Type B pancreatic cell (in vitro differentiated cells): Measurements from ENCODE around the gene ELOVL3. TPM values are rescaled to one million over a fixed set of nuclear protein-coding genes. Genes with fewer than 3 reads are reported as not detected.

Source experiments
- DNase-seq: peaks from one replicate; pipeline ENCODE4 v3.0.0; 2021; ENCODE audit warnings: mixed read lengths; ENCODE audit not compliant: unreplicated experiment; ENCODE audit errors: extremely low spot score
- H3K27ac Mint-ChIP-seq: 2 replicates; pipeline ENCODE4 v1.8.0; 2021; ENCODE audit warnings: mild to moderate bottlenecking, mixed read lengths
- H3K27me3 Mint-ChIP-seq: 2 replicates; pipeline ENCODE4 v1.8.0; 2021; ENCODE audit warnings: mixed read lengths
- H3K36me3 Mint-ChIP-seq: 2 replicates; pipeline ENCODE4 v1.8.0; 2021; ENCODE audit warnings: mixed read lengths
- H3K4me1 Mint-ChIP-seq: one replicate; pipeline ENCODE4 v1.8.0; 2021; ENCODE audit warnings: mixed read lengths; ENCODE audit not compliant: unreplicated experiment
- H3K4me3 Mint-ChIP-seq: 2 replicates; pipeline ENCODE4 v1.8.0; 2021; ENCODE audit warnings: mild to moderate bottlenecking, mixed read lengths
- H3K9me3 Mint-ChIP-seq: 2 replicates; pipeline ENCODE4 v1.8.0; 2021; ENCODE audit warnings: mixed read lengths
- total RNA-seq: library from RNA; stranded (reverse); gene quantifications from 2 replicates; pipeline ENCODE4 v1.2.1, GENCODE V29; 2021; ENCODE audit warnings: low replicate concordance
- TF ChIP-seq, protein P1 (sequence below): fragments of 200-600 bp; sonication (generic); conservative IDR thresholded peaks from 2 replicates; pipeline ENCODE4 v1.5.0; 2021; ENCODE audit warnings: antibody characterized with exemption, mild to moderate bottlenecking

The ELOVL3 gene
- total RNA-seq, 1 donor from 2014 or later: 0.22 TPM

DNA sequence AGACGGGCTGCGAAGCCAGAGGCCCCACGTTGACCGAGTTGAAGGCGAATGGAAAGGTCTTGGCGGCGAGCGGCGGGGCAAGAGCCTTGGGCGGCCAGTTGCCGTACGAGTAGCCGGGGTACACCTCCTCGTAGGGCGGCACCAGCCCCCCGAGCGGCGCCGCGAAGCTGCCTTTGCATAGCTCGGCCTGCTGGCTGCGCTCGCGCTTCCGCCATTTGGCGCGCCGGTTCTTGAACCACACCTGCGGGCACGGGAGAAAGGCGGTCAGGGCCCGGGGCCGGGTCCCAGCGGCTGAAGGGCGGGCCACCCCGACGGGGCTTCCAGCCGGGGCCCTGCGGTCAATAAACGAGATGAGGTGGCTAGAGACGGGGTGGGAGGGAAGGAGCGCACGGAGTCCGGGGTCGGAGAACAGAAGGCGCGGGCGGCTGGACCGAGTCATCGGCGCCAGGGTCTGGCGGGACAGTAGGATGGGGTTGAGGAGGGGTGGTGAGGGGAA lies 4.8 kb downstream of the ELOVL3 start:
- TF ChIP-seq, protein P1, sequence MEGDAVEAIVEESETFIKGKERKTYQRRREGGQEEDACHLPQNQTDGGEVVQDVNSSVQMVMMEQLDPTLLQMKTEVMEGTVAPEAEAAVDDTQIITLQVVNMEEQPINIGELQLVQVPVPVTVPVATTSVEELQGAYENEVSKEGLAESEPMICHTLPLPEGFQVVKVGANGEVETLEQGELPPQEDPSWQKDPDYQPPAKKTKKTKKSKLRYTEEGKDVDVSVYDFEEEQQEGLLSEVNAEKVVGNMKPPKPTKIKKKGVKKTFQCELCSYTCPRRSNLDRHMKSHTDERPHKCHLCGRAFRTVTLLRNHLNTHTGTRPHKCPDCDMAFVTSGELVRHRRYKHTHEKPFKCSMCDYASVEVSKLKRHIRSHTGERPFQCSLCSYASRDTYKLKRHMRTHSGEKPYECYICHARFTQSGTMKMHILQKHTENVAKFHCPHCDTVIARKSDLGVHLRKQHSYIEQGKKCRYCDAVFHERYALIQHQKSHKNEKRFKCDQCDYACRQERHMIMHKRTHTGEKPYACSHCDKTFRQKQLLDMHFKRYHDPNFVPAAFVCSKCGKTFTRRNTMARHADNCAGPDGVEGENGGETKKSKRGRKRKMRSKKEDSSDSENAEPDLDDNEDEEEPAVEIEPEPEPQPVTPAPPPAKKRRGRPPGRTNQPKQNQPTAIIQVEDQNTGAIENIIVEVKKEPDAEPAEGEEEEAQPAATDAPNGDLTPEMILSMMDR: peak; percentile 32
- H3K27me3 Mint-ChIP-seq: peaks cover 97% of the 10 kb centered on the region
- H3K4me1 Mint-ChIP-seq: peaks cover 10% of the 10 kb centered on the region
- H3K4me3 Mint-ChIP-seq: peak overlapping the region; percentile 69
- no peak for DNase-seq
- no peaks in the 10 kb centered on the region for H3K9me3 Mint-ChIP-seq
- no peak overlapping the region for H3K27ac Mint-ChIP-seq
- H3K36me3 Mint-ChIP-seq: no peaks in the 10 kb centered on the region

GRCh38 chr10:102231357-102232318 lies 5.5 kb downstream of the ELOVL3 start:
- Mint-ChIP-seq H3K4me3 (peak overlapping the region; percentile 41), H3K27me3 (peaks cover 97% of the 10 kb centered on the region), H3K4me1 (peaks cover 6% of the 10 kb centered on the region), H3K36me3 (no peaks in the 10 kb centered on the region), H3K27ac (no peak overlapping the region), H3K9me3 (no peaks in the 10 kb centered on the region)
- peak; percentile 75 for DNase-seq
- TF ChIP-seq, protein P1: peak; percentile 77

DNA sequence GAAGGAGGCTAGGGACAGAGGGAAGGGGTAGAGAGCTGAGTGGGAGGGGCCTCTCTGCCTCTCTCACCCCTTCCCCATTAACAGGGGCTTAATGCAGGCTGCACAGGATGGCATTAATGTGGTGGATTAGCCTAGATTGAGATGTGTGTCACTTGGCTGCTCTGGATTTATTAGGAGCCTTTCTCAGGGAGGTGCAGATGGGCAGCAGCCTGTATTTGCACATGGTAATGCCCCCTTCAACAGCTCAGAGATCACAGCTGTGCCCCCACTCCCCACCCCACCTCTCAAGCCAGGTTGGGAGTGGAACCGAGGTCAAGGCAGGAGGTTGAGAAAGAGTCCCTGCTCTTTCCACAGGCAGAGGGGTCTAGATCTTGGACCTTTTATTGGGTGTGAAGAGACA lies 7.9 kb downstream of the ELOVL3 start:
- H3K4me3 Mint-ChIP-seq: no peak overlapping the region
- TF ChIP-seq, protein P1: no peak
- peaks cover 6% of the 10 kb centered on the region for H3K4me1 Mint-ChIP-seq
- H3K27me3 Mint-ChIP-seq: peaks cover 95% of the 10 kb centered on the region
- no peaks in the 10 kb centered on the region for H3K36me3 Mint-ChIP-seq
- no peak overlapping the region for H3K27ac Mint-ChIP-seq
- no peak for DNase-seq
- no peaks in the 10 kb centered on the region for H3K9me3 Mint-ChIP-seq

DNA sequence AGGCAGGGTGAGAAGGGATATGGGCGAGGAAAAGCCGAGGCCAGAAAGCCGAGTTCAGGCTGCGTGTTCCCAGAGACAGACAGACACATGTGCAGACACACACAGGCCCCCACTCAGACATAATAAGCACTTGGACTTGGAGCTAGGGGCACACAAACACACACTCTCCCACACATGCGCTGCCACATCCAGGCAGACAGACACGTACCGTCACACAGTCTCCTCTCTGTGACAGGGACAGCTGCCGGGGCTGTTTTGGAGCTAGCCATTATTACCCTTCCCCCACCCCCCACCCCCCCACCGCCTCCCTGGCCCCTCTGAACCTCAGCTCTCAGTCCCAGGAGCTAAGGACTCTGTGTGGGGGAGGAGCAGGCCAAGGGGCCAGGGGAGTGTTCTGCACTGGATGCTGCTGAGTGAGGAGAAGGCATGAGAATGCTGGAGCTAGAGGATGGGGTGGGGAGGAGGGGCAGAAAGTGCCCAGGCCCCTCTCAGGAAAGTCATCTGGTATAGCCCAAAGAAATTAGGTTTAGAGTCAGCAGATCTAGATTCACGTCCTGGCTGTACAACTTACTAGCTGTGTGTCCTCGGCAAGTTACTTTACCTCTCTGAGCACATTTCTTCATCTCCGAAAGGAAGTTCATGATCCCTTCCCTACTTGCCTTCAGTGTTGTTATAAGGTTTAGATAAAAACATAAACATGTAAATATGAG lies 8.9 kb downstream of the ELOVL3 start:
- Mint-ChIP-seq H3K36me3 (no peaks in the 10 kb centered on the region), H3K27me3 (peaks cover 95% of the 10 kb centered on the region), H3K9me3 (no peaks in the 10 kb centered on the region), H3K4me1 (peaks cover under 1% of the 10 kb centered on the region), H3K4me3 (no peak overlapping the region), H3K27ac (no peak overlapping the region)
- TF ChIP-seq, protein P1: no peak
- no peak for DNase-seq

DNA sequence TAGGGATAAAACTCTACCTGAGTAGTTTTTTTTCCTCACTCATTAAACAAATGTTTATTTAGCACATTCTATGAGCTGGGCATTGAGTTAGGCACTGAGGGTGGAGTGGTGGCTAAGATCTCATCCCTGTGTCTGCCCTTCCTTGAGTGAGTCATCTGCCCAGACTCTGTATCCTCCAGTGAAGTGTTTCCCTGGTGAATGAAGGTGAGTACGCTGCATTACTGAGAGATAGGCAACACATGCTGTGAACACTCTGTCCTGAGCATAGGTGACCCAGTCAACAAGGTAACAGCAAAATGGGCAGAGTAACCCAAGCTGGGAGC lies 9.5 kb downstream of the ELOVL3 start:
- peaks cover 95% of the 10 kb centered on the region for H3K27me3 Mint-ChIP-seq
- H3K27ac Mint-ChIP-seq: no peak overlapping the region
- no peaks in the 10 kb centered on the region for H3K9me3 Mint-ChIP-seq
- no peaks in the 10 kb centered on the region for H3K4me1 Mint-ChIP-seq
- DNase-seq: no peak
- TF ChIP-seq, protein P1: no peak
- no peak overlapping the region for H3K4me3 Mint-ChIP-seq
- H3K36me3 Mint-ChIP-seq: no peaks in the 10 kb centered on the region
